WI38 (cell line): ENCODE results near the gene DBN1.

Experiments used
- H3K4me3 ChIP-seq: 2 replicates; pipeline ENCODE4 v1.5.1; 2011; ENCODE audit warnings: low read depth, mild to moderate bottlenecking, control low read depth, low read length
- TF ChIP-seq, protein P1 (sequence below): IDR thresholded peaks from 2 replicates; pipeline ENCODE4 v1.5.1; 2012; ENCODE audit warnings: low read depth, mild to moderate bottlenecking, control low read depth, low read length

DBN1 gene

DNA sequence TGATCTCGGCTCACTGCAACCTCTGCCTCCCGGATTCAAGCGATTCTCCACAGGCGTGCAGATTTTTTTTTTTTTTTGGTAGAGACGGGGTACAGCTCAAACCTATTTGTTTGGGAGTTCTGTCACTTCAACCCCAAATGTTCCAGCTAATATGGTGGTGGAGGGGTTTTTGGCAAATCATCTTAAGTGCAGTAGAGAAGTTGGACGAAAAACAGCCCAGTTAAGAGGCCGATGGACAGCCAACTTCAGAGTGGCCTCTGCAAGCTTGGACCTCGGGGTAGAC, 27.6 kb downstream of the DBN1 start:
- TF ChIP-seq, protein P1, sequence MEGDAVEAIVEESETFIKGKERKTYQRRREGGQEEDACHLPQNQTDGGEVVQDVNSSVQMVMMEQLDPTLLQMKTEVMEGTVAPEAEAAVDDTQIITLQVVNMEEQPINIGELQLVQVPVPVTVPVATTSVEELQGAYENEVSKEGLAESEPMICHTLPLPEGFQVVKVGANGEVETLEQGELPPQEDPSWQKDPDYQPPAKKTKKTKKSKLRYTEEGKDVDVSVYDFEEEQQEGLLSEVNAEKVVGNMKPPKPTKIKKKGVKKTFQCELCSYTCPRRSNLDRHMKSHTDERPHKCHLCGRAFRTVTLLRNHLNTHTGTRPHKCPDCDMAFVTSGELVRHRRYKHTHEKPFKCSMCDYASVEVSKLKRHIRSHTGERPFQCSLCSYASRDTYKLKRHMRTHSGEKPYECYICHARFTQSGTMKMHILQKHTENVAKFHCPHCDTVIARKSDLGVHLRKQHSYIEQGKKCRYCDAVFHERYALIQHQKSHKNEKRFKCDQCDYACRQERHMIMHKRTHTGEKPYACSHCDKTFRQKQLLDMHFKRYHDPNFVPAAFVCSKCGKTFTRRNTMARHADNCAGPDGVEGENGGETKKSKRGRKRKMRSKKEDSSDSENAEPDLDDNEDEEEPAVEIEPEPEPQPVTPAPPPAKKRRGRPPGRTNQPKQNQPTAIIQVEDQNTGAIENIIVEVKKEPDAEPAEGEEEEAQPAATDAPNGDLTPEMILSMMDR, result no peak
- H3K4me3 ChIP-seq, result peak overlapping the region; percentile 65

DNA sequence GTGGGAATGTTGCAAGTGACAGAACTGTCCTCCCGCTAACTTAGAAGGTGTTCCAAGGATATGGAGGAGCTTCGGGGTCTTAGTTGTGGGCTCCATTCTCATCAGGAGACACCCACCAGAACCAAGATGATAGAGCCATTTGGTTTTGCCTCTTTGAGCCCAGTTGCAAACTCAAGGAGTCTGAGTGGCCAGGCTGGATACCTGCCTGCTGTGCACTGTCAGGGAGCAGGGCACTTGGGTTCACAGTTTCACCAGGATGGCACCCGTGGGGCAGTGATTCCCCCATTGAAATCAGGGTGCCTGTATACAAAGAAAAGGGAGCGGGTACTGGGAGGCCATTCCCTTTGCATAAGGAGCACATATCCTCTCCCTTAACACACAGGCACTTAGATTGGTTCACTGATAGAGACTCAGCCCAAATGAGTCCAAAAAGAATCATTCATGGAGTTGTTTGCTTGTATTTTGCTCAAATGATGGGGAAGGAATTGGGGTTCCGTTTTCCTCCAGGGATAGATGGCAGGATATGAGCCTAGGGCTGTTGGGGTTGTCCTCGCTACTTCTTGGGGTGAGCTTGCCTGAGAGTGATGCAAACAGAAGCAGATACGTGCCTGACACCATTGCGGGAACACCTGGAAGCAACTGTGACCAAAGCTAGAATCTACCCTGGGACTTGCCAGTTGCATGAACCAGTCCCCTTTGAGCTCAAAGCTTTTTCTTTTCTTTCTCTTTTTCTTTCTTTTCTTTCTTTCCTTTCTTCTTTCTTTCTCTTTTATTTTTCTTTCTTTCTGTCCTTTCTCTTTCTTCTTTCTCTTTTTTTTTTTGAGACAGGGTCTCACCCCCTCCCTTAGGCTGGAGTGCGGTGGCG, 28.1 kb downstream of the DBN1 start:
- H3K4me3 ChIP-seq, result no peak overlapping the region
- TF ChIP-seq, protein P1, result no peak

DNA sequence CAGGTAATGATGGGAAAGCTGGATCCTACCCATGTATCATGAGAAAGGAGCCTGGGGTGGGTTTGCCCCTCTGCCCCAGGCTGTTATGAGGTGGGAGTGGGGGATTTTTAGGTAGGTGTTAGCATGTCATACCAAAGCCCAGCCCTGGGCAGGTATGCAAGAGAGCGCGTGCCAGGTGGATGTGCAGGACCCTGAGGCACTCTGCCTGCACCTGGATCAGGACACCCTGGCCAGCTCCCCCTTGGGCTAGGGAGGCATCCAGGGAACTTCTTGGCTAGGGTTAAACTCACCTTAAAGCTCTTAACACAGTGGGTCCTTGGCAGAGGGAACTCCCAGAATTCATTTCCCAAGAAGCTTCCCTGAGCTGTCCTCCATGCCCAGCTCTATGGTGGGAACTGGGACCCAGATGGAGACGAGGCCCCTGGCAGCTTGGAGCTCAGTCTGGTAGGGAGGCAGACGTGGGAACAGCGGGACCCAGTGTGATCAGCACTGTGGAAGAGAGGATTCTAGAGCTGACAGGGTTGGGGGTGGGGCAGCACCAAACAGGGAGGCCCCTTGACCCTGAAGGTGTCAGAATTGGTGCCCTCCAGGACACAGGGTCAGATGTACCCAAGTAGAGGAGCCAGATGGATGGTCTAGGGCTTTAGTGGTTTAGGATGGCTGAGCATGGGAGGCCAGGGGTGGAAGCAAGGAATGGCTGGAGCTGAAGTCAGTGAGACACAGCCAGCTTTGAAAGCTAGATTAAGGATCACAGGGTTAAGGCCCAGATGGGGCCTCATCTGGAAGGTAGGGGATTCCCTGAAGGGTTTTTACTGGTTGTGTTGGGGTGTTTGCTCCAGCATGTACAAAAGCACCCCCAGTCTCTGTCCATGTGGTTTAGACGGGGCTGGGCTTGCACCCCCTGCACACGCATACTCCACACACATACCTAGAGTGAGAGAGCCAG, 29.1 kb downstream of the DBN1 start:
- H3K4me3 ChIP-seq, result no peak overlapping the region

DNA sequence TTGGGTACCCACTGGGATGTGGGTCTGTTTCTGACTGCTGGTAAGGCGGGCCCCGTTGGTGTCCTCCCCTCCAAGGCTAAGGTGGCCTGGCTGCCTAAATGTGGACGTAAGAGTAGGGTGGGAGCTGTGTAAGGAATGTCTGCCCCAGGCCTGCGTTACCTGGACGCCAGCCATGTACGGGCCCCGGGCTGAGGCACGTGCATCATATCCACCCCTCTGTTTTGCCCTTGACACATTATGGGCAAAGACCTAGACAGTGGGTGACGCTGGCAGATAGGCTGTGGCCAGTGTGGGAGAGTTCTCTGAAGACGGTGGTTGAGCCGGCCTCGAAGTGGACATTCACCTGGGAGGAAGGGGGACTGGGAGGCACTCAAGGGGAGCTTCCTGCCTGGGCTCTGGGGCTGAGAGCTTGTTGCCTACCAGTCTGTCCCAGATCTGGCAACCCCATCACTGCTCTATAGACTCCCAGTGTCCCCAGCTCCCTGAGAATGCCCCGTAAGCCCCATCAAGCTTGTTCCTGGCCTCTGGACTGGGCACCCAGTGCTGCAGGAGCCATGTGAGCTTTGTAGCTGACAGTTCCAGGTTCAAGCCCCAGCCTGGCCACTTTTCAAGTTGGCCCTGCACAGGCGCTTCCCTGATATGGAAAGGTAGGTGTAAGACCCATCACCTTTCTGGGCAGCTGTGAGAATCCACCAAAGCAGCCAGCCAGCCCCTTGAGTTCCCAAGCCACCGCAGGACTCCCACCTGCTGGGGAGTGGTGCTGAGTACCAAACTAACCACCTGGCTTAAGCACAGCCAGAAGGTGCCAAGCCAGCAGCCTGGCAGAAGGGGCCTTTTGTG, 30.1 kb downstream of the DBN1 start:
- no peak overlapping the region for H3K4me3 ChIP-seq
- TF ChIP-seq, protein P1, result no peak

More for the DNA sequence above, 29.1 kb downstream of the DBN1 start:
- TF ChIP-seq, protein P1, result no peak

DNA sequence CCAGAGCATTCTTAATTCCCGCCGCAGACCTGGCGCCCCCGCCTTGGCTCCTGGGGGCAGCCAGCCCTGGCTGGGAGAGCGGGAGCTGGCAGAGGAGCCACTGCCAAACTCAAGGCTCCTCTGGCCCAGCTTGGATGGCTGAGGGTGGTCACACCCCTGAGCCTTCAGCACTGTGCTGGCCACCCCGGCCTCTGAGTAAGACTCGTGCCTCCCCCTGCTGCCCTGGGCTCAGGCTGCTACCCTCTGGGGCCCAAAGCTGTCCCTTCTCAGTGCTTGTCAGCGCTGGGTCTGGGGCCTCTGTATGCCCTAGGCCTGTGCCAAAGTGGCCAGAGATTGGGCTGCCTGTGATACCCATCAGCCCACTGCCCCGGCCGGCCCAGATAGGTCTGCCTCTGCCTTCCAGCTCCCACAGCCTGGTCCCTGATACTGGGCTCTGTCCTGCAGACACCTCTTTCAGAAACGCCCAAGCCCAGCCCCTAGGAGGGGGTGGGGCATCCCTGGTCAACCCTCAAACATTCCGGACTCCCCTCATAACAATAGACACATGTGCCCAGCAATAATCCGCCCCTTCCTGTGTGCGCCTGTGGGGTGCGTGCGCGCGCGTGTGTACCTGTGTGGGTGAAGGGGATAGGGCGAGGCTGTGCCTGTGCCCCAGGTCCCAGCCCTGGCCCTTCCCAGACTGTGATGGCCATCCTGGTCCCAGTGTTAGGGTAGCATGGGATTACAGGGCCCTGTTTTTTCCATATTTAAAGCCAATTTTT, 31.2 kb downstream of the DBN1 start:
- TF ChIP-seq, protein P1, result no peak
- H3K4me3 ChIP-seq, result no peak overlapping the region

DNA sequence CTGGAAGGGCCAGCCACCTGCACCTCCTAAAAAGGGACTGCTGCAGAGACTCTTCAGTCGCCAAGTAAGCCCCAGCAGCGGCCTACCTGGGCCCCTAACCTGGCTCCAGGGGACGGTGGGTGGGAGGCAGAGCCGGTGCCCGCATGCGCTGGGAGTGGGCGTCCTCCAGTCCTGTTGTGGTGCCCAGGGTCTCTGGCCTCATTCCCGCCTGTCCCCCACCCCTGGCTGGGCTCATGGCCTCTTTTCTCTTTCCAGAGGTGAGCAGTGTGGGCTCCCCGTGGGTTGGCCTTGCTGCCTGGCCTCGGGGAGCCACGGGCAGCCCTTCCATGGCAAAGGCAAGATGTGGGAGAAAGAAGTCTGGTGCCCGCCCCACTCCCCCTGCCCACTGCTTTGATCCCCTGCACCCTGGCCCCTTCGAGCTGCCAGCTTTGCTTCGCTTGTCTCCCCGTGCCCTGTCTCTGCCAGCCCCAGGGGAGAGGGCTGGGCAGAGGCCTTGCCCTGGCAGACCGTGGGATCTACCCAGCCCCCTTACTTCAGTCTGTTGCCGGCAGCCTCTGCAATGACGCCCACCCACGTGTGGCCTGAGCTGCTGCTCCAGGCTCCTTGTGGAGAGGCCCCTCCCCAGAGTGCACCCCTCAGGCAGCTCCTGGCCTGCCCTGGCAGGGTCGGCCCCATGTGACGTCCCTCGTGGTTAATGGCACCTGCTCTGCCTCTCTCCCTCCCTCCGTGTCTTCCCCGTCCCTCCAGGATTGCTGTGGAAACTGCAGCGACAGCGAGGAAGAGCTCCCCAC, 32.2 kb downstream of the DBN1 start:
- TF ChIP-seq, protein P1, result no peak
- no peak overlapping the region for H3K4me3 ChIP-seq
